GM18858 (cell line): ENCODE results near the gene MRGPRX4.
"Not testable (repeated sequence)": the region's sequence is repeated elsewhere in the genome, so short reads cannot be mapped to it uniquely, and the experiment has no call there.

Experiments
- ATAC-seq: cut with Tn5 transposase; IDR thresholded peaks from one replicate; pipeline ENCODE4 v1.9.1; 2021; ENCODE audit not compliant: unreplicated experiment

Gene MRGPRX4

DNA sequence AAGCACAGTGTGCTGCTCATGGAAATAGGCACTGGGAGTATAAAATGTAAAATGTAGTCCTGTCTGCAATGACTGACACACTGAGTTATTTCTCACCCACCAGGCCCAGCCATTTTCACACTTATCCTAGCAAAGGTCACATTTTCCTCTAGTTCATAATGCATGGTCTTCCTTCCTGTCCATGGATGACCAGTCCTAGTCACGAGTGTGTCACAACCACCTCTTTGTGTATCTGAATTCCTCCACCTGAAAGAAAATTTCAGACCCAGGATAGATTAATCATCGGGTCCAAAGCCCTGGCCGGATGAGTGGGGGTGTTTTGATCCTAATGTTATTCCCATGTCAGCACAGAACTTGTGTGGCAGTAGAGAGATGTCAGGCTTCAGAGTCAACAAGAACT lies at the start of gene MRGPRX4:
MRGPRX4 (plus strand) TSS at position 172 of the 400 bp plus-strand sequence. CDS start 420 bp downstream, outside the sequence.
- ATAC-seq, result no peak

DNA sequence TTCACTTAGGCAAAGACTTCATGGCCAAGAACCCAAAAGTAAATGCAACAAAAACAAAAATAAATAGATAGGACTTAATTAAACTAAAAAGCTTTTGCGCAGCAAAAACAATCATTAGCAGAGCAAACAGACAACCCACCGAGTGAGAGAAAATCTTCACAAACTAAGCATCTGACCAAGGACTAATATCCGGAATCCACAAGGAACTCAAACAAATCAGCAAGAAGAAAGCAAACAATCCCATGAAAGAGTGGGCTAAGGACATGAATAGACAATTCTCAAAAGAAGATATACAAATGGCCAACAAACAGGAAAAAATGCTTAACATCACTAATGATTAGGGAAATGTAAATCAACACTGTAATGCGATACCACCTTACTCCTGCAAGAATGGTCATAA lies 41.5 kb upstream of the MRGPRX4 start:
- not testable (repeated sequence) for ATAC-seq

DNA sequence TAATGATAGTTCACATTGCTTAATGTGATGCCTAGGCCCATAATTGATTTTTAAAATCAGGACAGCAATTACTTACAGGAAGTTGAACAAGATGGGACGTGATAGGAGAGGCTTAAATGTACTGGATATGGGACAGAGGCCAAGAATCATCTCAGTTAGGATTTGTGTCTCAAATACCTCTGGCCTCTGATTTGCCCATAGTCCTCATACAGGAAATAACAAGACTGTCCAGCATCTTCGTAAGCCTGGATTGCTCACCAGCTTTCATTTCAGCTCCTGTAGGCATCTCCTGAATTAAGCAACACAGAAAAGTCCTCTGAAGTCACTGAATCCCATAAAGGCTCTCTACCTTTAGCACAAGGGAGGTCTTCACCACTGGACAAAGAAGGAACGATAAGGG lies 40.3 kb upstream of the MRGPRX4 start, which contains the start of gene MRGPRX3:
MRGPRX3 (plus strand) TSS at position 231 of the 400 bp plus-strand sequence. CDS start 4,632 bp downstream, outside the sequence.
- no peak for ATAC-seq

DNA sequence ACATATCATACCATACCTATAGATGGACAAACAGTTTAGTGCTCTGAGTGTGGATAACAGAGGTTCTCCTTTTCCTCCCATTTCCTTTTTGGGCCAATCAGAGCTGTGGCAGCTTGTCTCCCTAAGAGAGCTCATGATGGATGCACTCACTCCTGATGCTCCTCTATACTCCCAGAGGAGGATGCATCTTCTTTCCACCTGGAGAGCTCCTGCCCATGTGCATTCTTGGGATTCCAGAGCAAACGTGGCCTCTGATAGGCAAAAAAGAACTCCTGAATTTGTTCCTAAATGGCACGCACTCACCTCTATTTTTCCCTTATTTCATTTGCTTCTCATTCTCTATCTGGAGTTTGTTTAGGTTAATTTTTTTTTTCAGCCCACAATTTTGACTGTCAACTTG lies 37.3 kb upstream of the MRGPRX4 start:
- ATAC-seq, result no peak

DNA sequence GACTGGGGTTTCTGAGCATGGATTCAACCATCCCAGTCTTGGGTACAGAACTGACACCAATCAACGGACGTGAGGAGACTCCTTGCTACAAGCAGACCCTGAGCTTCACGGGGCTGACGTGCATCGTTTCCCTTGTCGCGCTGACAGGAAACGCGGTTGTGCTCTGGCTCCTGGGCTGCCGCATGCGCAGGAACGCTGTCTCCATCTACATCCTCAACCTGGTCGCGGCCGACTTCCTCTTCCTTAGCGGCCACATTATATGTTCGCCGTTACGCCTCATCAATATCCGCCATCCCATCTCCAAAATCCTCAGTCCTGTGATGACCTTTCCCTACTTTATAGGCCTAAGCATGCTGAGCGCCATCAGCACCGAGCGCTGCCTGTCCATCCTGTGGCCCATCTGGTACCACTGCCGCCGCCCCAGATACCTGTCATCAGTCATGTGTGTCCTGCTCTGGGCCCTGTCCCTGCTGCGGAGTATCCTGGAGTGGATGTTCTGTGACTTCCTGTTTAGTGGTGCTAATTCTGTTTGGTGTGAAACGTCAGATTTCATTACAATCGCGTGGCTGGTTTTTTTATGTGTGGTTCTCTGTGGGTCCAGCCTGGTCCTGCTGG lies 35.3 kb upstream of the MRGPRX4 start:
- no peak for ATAC-seq

DNA sequence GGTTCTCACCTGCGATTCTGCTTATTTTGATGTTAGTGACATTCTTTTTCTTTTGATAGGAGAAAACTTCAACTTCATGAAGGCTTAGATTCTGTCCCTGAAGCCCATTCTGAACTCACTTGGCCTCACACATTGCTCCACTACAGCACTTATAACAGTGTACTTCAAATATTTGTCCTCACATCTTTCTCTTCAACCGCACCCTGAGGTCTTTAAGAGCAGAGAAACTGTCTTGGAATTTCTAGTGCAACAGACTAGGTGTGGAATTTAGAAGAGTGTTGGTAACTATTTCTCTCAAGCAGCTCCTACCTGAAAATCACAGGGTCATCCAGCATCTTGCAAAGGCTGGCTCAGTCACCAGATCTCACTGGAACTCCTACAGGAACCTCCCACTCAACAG lies 32.5 kb upstream of the MRGPRX4 start:
- no peak for ATAC-seq

DNA sequence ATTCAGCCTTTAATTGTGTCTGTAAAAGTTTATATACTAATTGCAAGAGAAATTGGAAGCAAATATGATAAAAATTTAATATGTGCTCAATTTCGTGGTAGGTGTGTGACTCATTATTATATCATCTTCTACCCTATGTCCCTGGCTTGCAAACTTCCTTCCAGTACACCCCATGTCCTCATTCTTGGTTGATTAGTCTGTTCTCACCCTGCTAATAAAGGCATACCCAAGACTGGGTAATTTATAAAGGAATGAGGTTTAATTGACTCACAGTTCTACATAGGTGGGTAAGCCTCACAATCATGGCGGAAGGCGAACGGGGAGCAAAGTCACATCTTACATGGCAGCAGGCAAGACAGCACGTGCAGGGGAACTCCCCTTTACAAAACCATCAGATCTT lies 28.4 kb upstream of the MRGPRX4 start:
- no peak for ATAC-seq

DNA sequence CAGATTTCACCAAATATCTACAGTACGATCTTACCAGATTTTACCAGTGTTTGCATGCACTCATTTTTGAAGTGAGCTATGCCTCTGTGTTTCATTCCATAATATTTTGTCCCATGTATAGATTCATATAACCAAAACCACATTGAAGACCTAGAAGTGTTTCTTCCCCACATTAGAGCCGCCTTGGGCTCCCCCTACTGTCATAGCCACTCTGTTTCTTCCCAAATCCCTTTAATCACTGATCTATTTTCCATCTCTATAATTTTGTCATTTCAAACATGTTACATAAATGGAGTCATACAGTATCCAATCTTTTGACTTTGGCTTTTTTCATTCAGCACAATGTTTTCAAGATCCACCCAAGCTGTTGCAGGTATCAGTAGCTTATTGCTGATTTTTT lies 27.6 kb upstream of the MRGPRX4 start:
- ATAC-seq, result no peak

DNA sequence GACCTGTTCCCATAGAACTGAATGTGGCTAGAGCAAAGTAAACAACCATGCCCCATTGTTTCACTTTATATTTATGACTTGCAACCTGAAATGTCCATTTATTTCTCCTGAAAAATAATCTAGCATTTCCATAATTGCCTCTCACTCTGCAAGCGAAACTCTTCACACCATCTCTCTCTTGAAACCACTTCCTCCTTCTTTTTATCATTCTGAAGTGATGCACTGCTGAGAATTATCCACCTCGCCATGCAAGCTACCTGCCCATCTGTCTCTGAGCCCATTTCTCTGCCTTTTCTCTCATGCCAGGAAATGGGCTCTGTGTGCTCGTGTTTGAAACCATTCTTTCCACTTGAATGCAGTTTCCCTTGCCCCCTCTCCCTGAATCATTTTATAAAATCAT lies 26.8 kb upstream of the MRGPRX4 start:
- no peak for ATAC-seq

DNA sequence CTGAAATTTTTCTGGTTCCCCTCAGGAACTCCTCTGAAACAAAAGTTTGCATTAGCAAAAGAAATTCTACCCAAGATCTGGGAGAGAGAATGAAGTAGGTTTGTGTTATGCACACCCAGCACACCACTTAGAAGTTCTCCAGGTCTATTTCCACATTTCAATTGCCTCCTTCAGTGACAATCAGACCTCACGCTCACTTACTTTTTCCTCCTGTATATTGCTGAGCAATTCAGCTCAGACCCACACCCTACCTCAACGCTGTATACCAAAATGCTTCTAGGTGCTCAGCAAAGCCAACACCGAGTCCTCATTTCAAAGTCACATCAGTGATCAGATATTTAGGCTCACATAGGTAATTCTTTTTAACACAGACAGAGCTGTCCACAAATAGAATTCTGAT lies 21.1 kb upstream of the MRGPRX4 start:
- ATAC-seq, result no peak

DNA sequence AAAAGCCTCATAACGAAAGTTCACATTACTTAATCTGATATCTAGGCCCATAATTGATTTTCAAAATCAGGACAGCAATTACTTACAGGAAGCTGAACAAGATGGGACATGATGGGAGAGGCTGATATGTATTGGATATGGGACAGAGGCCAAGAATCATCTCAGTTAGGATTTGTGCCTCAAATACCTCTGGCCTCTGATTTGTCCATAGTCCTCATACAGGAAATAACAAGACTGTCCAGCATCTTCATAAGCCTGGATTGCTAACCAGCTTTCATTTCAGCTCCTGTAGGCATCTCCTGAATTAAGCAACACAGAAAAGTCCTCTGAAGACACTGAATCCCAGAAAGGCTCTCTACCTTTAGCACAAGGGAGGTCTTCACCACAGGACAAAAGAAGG lies 4.3 kb upstream of the MRGPRX4 start:
- no peak for ATAC-seq

DNA sequence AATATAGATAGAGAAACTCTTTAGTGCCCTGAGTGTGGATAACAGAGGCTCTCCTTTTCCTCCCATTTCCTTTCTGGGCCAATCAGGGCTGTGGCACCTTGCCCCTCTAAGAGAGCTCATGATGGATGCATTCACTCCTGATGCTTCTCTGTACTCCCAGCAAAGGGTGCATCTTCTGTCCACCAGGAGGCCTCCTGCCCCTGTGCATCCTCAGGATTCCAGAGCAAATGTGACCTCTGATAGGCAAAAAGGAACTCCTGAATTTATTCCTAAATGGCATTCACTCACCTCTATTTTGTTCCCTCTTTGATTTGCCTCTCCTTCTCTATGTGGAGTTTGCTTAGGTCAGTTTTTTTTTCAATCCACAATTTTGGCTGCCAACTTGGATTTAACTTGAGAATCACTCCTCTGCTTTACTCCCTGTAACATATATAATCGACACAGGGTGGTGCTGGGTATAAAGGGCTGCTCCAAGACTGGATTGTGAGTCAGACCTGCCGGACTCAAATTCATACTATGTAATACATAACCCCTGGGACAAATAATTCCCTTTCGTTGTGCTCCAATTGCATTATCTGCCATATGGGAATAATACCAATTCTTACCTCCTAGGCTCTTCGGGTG lies 1.1 kb upstream of the MRGPRX4 start:
- no peak for ATAC-seq

DNA sequence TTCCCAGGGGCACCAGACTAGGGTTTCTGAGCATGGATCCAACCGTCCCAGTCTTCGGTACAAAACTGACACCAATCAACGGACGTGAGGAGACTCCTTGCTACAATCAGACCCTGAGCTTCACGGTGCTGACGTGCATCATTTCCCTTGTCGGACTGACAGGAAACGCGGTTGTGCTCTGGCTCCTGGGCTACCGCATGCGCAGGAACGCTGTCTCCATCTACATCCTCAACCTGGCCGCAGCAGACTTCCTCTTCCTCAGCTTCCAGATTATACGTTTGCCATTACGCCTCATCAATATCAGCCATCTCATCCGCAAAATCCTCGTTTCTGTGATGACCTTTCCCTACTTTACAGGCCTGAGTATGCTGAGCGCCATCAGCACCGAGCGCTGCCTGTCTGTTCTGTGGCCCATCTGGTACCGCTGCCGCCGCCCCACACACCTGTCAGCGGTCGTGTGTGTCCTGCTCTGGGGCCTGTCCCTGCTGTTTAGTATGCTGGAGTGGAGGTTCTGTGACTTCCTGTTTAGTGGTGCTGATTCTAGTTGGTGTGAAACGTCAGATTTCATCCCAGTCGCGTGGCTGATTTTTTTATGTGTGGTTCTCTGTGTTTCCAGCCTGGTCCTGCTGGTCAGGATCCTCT lies 709 bp downstream of the MRGPRX4 start:
- no peak for ATAC-seq

DNA sequence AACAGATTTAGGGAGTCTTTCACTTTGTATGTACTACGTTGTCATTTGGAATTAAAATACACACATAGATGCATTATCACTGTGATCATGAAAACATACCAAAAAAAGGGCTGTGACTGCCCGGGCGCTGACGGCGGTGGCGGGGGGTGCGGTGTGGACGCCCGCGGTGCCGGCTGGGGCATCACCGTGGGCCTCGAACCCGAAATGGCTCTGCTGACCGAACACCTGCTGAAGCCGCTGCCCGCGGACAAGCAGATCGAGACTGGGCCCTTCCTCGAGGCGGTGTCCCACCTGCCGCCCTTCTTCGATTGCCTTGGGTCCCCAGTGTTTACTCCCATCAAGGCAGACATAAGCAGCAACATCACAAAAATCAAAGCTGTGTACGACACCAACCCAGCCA lies 16.2 kb downstream of the MRGPRX4 start:
- no peak for ATAC-seq

DNA sequence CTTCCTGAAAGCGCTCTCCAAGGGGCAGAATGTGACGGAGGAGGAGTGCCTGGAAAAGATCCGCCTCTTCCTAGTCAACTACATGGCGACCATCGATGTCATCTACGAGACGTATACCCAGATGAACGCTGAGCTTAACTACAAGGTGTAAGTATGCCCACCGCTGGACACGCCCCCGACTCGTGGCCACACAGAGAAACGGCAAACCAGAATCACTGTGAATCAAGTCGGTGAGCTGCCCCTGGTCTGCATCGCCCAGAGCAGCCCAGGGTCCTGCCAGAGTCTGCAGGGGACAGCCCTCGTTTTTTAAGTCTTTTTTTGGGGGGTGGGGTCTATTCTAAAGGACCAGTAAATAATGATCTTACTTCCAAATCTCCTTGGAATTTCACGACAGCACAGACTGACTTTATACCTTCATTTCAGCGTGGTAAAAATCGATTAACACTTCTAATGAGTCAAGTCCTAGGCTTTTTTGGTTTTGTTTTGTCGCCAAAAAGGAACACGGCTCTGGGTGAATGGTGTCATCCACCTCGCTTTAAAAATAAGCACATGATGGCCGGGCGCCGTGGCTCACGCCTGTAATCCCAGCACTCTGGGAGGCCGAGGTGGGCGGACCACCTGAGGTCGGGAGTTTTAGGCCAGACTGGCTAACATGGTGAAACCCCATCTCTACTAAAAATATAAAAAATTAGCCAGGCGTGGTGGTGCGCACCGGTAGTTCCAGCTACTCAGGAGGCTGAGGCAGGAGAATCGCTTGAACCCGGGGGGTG lies 17.0 kb downstream of the MRGPRX4 start:
- not testable (repeated sequence) for ATAC-seq

DNA sequence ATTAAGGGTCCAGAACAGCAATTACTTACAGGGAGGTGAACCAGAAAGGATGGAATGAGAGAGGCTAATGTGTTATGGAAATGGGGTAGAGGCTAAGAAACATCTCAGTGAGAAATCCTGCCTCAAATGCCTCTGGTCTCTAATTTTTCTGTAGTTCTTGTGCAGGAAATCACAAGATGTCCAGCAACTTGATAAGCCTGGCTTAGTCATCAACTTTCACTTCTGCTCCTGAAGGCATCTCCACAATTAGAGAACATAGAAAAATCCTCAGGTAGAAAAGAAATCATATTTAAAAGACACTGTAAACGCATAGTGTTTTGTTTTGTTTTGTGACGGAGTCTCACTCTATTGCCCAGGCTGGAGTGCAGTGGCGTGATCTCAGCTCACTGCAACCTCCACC lies 18.7 kb downstream of the MRGPRX4 start:
- no peak for ATAC-seq

DNA sequence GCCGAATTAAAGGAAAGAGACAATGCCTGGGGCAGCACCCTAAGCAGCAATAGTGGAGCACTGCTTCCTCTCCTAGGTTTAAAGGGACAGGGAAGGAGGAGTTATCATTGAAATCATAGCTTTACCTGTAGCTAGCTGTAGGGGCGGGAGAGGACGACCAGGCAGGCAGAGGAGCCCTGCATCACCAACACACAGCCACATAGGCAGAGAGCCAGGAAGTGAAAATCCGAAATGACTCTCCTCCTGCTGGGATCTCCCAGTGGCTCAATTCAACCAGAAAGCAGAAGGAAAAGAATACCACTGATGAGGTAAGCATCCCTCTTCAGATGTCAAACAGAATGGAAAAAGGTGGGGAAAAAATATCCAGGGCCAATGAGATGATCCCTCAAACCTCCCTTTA lies 20.4 kb downstream of the MRGPRX4 start:
- ATAC-seq, result no peak

DNA sequence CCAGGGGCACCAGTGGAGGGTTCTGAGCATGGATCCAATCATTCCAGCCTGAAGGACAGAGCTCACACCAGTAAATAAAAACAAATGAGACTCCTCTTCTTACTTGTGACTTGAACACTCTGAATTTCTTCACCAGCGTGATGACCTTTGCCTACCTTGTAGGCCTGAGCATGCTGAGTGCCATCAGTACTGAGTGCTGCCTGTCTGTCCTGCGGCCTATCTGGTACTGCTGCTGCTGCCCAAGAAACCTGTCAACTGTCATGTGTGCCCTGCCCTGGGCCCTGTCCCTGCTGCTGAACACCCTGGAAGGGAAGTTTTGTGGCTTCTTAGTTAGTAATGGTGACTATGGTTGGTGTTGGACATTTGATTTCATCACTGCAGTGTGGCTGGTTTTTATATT lies 23.9 kb downstream of the MRGPRX4 start:
- no peak for ATAC-seq

DNA sequence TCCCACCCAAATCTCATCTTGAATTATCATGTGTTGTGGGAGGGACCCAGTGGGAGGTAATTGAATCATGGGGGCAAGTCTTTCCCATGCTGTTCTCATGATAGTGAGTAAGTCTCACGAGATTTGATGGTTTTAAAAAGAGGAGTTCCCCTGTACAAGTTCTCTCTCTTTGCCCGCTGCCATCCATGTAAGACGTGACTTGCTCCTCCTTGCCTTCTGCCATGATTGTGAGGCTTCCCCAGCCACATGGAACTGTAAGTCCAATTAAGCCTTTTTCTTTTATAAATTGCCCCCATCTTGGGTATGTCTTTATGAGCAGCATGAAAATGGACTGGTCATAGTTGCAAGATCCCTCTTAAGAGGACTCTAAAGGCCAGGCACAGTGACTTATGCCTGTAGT lies 25.1 kb downstream of the MRGPRX4 start:
- not testable (repeated sequence) for ATAC-seq

DNA sequence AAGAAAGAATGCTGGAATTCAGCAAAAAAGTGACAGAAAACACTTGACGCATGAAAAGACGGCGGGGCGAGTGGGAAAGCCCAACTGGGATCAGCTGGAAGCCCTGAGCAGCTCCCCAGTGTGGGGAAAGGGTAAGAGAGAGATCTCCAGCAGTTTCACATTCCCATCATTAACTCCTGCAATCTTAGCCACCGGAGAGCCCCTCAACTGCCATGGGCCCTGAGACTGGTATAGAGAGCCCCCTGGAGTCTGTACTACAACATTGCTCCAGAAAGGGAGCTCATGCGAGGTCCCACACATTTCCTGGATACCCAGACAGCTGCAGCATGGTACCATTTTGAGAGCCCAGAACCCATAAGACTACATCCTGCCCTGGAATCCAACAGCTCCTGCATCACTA lies 31.1 kb downstream of the MRGPRX4 start:
- no peak for ATAC-seq

DNA sequence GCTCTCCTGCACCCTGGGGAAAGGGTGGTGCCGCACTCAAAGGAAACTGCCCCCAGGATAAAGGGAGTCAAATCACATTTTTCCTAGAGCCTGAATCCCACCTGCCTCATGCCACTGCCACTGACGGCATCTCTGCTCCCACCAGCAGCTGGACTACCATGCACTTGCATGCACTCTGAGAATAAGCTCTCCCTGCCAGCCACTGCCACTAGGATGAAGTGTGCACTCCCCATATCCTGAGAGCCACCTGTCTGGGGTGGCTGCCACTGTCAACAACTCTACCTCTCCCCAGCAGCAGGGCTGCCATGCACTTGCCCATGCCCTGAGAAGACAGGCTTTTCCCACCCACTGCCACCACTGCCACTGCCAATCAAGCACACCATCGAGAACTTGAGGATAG lies 31.6 kb downstream of the MRGPRX4 start:
- ATAC-seq, result no peak

DNA sequence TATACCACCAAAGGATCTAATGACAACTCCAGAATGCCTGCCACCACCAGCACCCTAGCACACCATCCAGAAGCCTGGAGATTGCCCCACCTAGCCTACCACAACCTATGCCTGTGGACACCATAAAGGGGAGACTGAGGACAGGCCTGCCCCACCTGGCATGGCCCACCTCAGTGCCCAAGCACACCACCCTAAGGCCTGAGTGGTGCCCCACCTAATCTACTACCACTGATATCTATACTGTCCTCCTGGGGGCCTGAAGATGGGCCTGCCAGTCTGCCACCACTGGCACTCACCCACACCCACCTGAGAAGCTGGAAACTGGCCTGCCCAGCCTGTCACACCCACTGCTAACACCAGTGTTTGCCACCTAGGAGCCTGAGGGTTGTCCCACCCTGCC lies 32.1 kb downstream of the MRGPRX4 start:
- no peak for ATAC-seq
